ENCODE data around the gene FOXA3. TPM values are rescaled to one million over a fixed set of nuclear protein-coding genes. Genes with fewer than 3 reads are reported as not detected.
A peak's percentile ranks its signal among the peaks of the same experiment; 100 is the strongest.

FOXA3 gene
- total and polyA plus RNA-seq, 2 of the 4 experiments (the other 2 are of a cell fraction) = not detected

- TF ChIP-seq SMC3 (IDR thresholded peaks at IDR 0.05; ENCODE audit: low read depth, low read length) (peak; percentile 70), POLR2A (IDR thresholded peaks at IDR 0.05; ENCODE audit: low read depth, low read length) (no peak), CTCF (conservative IDR thresholded peaks at IDR 0.05; ENCODE audit: low read depth, low read length) (peak; percentile 99), MXI1 (IDR thresholded peaks at IDR 0.05; ENCODE audit: borderline replicate concordance, low read depth, low read length) (0 out of 2 replicates have a peak, but pooled peaks have one; percentile 26)
These were observed 47.0 kb upstream of the FOXA3 start (continued) for GRCh38 chr19:45817010-45817724.

Measured in IMR-90 (cell line).